Measurements from ENCODE around the gene GPR135.

Gene GPR135

DNA sequence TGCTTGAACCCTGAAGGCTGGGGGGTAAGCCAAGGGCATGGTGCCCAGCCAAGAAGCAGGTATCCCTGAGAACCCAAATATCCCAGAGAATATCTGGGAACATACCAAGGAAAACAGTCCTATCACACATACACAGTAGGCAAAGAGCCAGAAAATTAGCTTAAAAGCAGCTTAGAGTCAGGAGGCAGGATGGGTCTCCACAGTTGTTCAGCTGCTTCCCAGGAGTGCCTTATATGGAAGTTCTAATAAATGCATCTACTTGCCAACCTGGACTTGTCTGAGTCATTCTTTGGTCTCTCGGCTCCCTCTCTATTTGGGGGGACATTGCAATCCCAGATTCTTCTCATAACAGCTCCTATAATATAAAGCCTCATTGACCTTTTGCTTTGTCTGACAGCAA is 9.0 kb upstream of the GPR135 start (continued):
- TF ChIP-seq, protein P1, sequence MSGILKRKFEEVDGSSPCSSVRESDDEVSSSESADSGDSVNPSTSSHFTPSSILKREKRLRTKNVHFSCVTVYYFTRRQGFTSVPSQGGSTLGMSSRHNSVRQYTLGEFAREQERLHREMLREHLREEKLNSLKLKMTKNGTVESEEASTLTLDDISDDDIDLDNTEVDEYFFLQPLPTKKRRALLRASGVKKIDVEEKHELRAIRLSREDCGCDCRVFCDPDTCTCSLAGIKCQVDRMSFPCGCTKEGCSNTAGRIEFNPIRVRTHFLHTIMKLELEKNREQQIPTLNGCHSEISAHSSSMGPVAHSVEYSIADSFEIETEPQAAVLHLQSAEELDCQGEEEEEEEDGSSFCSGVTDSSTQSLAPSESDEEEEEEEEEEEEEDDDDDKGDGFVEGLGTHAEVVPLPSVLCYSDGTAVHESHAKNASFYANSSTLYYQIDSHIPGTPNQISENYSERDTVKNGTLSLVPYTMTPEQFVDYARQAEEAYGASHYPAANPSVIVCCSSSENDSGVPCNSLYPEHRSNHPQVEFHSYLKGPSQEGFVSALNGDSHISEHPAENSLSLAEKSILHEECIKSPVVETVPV (CRISPR knock-in tag; IDR thresholded peaks at IDR 0.05): no peak

DNA sequence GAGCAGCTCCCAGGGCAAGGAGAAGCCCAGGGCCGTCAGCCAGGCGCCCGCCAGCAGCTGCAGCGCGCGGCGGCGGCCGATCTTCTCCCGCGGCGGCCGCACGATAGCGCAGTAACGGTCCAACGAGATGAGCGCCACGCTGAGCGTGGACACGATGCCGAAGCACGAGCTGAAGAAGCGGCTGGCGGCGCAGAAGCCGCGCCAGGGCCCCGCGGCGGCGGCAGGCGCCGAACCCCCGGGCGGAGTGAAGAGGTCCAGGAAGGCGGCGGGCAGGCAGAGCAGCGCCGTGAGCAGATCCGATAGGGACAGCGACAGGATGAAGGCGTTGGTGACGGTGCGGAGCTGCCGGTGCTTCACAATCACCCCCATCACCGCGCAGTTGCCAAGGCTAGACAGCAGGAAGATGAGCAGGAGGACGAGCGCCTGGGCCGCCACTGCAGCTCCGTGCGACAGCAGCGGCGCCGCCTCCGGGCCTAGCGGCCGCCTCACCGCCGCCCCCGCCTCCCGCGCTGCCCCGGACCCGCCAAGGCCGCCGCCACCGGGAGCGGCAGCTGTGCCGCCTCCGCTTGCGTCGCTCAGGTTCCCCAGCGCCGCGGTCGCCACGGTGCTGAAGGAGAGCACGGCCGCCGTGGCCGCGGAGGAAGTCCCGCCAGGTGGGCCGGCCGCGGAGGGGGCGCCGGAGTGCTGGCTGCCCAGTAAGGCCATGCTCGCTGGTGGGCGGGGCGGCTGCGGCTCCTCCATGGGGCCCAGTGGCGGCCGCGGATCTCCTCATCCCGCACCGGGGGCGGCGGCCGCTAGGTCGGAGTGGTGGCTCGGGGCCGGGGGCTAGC is 479 bp downstream of the GPR135 start:
- ATAC-seq: peak; percentile 80
- TF ChIP-seq, protein P2, sequence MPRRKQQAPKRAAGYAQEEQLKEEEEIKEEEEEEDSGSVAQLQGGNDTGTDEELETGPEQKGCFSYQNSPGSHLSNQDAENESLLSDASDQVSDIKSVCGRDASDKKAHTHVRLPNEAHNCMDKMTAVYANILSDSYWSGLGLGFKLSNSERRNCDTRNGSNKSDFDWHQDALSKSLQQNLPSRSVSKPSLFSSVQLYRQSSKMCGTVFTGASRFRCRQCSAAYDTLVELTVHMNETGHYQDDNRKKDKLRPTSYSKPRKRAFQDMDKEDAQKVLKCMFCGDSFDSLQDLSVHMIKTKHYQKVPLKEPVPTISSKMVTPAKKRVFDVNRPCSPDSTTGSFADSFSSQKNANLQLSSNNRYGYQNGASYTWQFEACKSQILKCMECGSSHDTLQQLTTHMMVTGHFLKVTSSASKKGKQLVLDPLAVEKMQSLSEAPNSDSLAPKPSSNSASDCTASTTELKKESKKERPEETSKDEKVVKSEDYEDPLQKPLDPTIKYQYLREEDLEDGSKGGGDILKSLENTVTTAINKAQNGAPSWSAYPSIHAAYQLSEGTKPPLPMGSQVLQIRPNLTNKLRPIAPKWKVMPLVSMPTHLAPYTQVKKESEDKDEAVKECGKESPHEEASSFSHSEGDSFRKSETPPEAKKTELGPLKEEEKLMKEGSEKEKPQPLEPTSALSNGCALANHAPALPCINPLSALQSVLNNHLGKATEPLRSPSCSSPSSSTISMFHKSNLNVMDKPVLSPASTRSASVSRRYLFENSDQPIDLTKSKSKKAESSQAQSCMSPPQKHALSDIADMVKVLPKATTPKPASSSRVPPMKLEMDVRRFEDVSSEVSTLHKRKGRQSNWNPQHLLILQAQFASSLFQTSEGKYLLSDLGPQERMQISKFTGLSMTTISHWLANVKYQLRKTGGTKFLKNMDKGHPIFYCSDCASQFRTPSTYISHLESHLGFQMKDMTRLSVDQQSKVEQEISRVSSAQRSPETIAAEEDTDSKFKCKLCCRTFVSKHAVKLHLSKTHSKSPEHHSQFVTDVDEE (CRISPR knock-in tag; IDR thresholded peaks at IDR 0.05): no peak
- TF ChIP-seq ARNTL (CRISPR knock-in tag; IDR thresholded peaks at IDR 0.05; ENCODE audit: borderline replicate concordance, low read depth) (no peak), GLIS3 (CRISPR knock-in tag; IDR thresholded peaks at IDR 0.05) (no peak)

DNA sequence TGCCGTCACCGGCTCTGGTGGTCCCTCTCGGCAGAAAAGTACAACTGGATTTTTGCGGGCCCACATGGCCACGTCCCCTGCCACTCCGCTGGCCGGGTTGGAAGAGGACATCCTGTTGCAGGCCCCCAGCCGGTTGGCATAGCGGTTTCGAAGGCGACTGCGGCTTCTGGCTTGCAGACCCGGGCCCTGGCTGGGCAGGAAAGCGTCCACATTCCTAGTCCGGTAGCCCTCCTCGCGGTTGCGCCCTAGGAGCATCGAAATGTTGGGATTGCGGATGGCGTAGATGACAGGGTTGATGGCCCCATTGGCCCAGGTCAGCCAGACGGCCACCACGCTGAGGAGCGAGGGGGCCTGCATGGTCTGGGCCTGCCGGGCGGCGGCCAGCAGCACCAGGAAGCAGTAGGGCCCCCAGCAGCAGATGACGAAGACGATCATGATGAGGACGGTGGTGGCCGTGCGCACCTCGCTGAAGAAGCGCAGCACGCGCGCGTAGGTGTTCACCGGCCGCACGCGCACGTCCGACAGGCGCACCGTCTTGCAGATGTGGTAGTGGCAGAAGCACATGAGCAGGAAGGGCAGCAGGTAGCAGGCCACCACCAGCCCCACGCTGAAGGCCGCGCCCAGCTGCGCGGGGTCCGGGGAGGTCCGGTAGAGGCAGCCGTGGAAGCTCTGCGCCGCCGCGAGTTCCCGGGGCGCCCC is 1.2 kb downstream of the GPR135 start:
- ATAC-seq: no peak
- TF ChIP-seq ESRRG (CRISPR knock-in tag; IDR thresholded peaks at IDR 0.05): no peak

DNA sequence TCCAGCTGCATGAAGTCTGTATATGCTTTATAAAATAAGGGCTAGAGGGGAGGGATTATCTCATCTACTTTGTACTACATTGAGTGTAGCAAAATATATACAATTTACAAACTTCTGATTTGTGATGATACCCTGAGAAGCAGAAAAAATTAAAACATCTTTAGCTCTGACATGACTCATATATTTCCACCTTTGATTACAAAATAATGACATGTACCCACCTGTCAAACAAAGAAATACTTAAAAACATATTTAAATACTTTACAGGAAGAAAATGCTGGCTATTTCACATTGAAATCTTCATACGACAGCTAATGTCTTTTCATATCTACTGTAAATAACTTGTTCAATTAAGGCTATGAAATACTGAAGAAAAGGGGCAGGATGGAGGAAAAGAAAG is 3.3 kb downstream of the GPR135 start:
- no peak for ATAC-seq
- no peak for TF ChIP-seq ZNF8 (CRISPR knock-in tag; IDR thresholded peaks at IDR 0.05)
- TF ChIP-seq, protein P1 (CRISPR knock-in tag; IDR thresholded peaks at IDR 0.05): no peak
- no peak for TF ChIP-seq ZNF565 (CRISPR knock-in tag; conservative IDR thresholded peaks at IDR 0.05; ENCODE audit: low read depth)
- TF ChIP-seq TCF4 (CRISPR knock-in tag; IDR thresholded peaks at IDR 0.05; ENCODE audit: borderline replicate concordance): no peak
- no peak for TF ChIP-seq ZC3H10 (CRISPR knock-in tag; IDR thresholded peaks at IDR 0.05)
- TF ChIP-seq, protein P3, sequence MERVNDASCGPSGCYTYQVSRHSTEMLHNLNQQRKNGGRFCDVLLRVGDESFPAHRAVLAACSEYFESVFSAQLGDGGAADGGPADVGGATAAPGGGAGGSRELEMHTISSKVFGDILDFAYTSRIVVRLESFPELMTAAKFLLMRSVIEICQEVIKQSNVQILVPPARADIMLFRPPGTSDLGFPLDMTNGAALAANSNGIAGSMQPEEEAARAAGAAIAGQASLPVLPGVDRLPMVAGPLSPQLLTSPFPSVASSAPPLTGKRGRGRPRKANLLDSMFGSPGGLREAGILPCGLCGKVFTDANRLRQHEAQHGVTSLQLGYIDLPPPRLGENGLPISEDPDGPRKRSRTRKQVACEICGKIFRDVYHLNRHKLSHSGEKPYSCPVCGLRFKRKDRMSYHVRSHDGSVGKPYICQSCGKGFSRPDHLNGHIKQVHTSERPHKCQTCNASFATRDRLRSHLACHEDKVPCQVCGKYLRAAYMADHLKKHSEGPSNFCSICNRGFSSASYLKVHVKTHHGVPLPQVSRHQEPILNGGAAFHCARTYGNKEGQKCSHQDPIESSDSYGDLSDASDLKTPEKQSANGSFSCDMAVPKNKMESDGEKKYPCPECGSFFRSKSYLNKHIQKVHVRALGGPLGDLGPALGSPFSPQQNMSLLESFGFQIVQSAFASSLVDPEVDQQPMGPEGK (CRISPR knock-in tag; IDR thresholded peaks at IDR 0.05; ENCODE audit: borderline replicate concordance): no peak

DNA sequence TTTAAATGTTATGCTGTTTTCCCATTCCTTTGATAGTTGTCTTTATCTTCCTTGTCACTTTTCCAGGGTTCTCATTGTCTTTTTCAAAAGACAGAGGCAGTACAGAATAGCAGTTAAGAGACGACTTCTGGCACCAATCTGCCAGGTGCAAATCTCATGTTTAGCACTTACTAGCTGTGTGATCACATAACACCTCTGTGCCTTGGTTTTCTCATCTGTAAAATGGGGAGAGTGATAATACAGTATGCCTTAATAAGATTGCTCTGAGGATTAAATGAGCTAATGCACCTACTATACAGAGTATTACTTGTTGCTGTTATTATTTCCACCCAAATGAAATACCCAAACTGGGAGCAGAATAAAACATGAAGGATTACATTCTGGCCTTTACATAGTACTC is 4.8 kb downstream of the GPR135 start:
- no peak for ATAC-seq
- TF ChIP-seq RARB (CRISPR knock-in tag; IDR thresholded peaks at IDR 0.05) (no peak), GLIS3 (CRISPR knock-in tag; IDR thresholded peaks at IDR 0.05) (no peak), BACH2 (CRISPR knock-in tag; IDR thresholded peaks at IDR 0.05; ENCODE audit: borderline replicate concordance) (no peak), PPARA (CRISPR knock-in tag; IDR thresholded peaks at IDR 0.05; ENCODE audit: borderline replicate concordance) (no peak), CSDC2 (CRISPR knock-in tag; IDR thresholded peaks at IDR 0.05) (no peak), ISL1 (CRISPR knock-in tag; IDR thresholded peaks at IDR 0.05) (no peak), ZNF565 (CRISPR knock-in tag; conservative IDR thresholded peaks at IDR 0.05; ENCODE audit: low read depth) (no peak), OSR1 (CRISPR knock-in tag; IDR thresholded peaks at IDR 0.05) (no peak), ZNF8 (CRISPR knock-in tag; IDR thresholded peaks at IDR 0.05) (no peak), SNAI2 (CRISPR knock-in tag; IDR thresholded peaks at IDR 0.05) (no peak), ZFP3 (CRISPR knock-in tag; IDR thresholded peaks at IDR 0.05) (no peak), ESRRG (CRISPR knock-in tag; IDR thresholded peaks at IDR 0.05) (no peak), ZC3H10 (CRISPR knock-in tag; IDR thresholded peaks at IDR 0.05) (no peak)
- TF ChIP-seq, protein P4, sequence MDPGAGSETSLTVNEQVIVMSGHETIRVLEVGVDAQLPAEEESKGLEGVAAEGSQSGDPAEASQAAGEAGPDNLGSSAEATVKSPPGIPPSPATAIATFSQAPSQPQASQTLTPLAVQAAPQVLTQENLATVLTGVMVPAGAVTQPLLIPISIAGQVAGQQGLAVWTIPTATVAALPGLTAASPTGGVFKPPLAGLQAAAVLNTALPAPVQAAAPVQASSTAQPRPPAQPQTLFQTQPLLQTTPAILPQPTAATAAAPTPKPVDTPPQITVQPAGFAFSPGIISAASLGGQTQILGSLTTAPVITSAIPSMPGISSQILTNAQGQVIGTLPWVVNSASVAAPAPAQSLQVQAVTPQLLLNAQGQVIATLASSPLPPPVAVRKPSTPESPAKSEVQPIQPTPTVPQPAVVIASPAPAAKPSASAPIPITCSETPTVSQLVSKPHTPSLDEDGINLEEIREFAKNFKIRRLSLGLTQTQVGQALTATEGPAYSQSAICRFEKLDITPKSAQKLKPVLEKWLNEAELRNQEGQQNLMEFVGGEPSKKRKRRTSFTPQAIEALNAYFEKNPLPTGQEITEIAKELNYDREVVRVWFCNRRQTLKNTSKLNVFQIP (CRISPR knock-in tag; IDR thresholded peaks at IDR 0.05; ENCODE audit: borderline replicate concordance, low read depth): no peak
- TF ChIP-seq, protein P3 (CRISPR knock-in tag; IDR thresholded peaks at IDR 0.05; ENCODE audit: borderline replicate concordance): no peak
- TF ChIP-seq, protein P1 (CRISPR knock-in tag; IDR thresholded peaks at IDR 0.05): no peak

All from SK-N-SH treated with all-trans-retinoic acid at 6 μM for 48 hours (cell line).